Stimulated activated CD4-positive, alpha-beta T cell treated with anti-CD3 and anti-CD28 coated beads, Interleukin-1b, Interleukin-23, amount 100 ng/mL, for 4 hours (primary cell): ENCODE data around the gene PROSER2.
"Not testable (repeated sequence)": the region's sequence is repeated elsewhere in the genome, so short reads cannot be mapped to it uniquely, and the experiment has no call there.

Experiments
- DNase-seq, 2 donors: peaks; one replicate each; pipeline ENCODE4 v3.0.0-alpha.2; 2020; ENCODE audit warnings: low read depth in 2 of 2

Gene PROSER2

DNA sequence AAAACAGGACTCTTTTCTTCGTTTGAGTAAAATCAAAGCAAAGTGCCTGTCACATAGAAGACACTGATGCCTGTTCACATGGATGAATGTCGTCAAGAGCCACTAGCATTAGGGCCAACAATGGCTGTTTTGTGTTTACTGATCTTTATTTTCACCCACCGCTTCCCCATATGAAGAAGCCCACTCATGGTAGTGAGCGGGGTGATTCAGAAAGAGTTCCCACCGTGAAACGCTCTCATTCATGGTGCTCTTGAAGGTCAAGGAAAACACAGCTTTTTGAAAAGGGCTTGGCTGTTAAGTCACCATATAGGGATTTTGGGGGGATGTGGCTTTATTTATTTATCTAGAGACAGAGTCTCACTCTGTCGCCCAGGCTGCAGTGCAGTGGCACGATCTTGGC is 12.5 kb downstream of the PROSER2 start:
- DNase-seq = no peak

DNA sequence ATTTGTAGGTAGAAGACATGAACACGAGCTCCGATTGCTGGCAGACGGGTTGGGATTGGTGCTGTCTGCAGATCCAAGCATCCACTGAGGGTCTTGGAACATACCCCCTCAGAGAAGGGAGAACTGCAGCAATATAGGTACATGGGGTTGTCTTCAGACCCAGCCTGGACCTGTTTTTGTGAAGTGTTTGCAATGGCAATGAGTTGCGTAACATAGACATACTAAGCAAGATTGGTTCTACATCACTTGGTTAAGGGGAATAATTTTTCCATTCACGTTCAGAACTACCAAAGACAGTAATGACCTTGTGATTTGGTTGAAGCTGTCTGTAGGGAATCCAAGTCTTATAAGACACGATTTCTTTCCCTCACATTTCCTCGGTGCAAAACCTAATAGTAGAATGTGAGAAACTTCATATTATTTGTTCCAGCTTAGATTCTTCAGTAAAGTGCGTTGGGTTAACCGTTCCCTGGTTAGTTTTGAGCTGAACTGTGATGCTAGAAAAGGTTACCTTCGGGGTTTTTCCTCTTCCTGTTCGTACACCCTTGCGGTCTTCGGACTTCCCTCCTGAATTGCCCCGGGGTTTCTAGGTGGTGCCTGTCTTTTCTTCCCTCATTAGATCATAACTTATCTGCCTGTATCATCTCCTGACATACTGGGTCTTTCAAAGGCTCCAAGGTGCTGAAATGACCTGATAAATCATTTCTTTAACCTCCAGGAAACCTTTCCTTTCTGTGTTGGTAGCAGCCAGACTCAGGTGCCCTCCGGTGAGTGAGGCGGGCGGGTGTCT is 14.4 kb downstream of the PROSER2 start:
- no peak for DNase-seq

- no peak for DNase-seq
These were observed 15.2 kb downstream of the PROSER2 start for GRCh38 chr10:11838298-11838852.

DNA sequence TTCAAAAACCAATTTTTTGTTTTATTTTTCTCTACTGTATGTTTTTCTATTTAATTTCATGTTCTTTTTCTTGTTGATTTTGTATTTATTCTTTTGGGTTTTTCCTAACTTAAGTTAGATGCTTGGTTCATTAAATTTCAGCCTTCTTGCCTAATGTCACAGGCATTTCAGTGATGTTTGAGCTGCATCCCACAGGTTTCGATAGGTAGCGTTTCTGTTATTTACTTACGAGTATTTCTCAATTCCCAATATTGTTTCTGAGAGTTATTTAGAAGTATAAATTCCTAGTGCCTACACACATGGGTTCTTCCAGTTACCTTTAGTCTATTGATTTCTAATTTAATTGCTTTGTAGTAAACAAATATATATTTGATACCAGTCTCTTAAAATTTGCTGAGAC is 18.2 kb downstream of the PROSER2 start:
- no peak for DNase-seq

GRCh38 chr10:11842411-11842810 is 19.3 kb downstream of the PROSER2 start:
- no peak for DNase-seq

DNA sequence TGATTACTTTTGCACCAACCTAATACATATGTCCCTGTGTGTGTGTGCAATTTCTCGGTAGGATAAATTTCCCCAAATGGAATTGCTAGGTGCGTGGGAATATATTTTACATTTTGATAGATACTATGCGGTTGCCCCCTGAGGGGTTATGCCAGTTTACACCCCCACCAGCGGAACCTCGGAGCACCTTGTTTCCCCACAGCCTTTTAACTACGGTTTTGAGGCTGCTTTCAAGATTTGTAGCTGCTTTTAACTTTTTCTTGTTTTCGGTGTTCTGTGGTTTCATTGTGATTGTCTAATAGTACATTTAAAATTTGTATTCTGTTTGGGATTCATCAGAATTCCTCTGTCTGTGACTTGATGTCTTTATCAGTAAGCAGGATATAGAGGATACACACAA is 22.0 kb downstream of the PROSER2 start:
- DNase-seq = no peak

DNA sequence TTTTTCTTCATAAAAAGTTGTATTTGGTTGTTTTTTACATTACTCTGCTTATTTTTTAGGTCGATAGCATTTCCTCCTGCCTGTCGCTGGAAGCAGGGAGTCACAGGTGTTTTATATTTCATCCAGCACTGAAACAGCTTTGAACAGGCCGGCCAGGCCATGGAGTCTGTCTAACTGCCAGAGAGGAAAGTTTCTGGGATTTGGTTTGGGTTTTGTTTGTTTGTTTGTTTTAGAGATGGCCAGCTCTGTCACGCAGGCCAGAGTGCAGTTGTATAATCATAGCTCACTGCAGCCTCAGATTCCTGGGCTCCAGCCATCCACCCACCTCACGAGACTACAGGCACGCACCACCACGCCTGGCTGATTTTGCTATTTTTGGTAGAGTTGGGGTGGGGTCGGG is 23.4 kb downstream of the PROSER2 start:
- no peak for DNase-seq

DNA sequence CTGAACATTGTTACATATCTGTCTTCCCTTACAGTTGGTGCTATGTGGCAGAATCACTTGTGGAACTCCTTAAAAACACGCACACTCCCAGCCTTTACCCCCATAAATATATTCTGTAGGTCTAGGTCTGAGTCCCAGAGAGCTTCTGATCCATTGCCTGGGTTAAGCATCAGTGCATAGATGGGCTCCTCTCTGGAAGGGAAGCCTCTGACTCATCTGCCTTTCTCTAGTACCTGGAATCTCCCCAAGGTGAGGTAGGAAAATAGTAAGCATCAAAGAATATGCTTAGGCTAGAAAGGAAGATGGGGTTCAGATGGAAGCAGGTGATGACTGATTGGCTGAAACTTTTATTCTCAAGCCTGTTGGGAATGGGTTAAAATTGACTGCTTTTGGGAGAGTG is 26.1 kb downstream of the PROSER2 start:
- DNase-seq = no peak

DNA sequence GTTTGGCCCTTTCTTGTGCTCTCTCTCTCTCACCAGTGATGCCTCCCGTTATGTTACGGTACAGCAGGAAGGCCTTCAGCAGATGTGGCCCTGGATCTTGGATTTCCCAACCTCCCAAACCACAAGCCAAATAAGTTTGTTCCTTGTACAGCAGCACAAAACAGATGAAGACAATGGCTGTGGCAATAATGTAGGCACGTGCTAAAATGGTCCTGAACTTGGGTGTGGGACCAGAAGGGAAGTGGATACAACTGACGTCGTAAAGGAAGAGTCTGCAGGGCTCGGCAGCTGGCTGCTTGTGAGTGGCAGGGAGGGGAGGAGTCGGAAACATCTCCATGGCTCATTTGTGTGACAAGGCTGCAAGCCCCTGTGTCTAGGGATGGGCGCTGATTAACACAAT is 26.8 kb downstream of the PROSER2 start:
- no peak for DNase-seq

- DNase-seq = no peak
These were observed 28.8 kb downstream of the PROSER2 start for GRCh38 chr10:11851910-11852309.

GRCh38 chr10:11852637-11853036 is 29.5 kb downstream of the PROSER2 start:
- not testable (repeated sequence) for DNase-seq

DNA sequence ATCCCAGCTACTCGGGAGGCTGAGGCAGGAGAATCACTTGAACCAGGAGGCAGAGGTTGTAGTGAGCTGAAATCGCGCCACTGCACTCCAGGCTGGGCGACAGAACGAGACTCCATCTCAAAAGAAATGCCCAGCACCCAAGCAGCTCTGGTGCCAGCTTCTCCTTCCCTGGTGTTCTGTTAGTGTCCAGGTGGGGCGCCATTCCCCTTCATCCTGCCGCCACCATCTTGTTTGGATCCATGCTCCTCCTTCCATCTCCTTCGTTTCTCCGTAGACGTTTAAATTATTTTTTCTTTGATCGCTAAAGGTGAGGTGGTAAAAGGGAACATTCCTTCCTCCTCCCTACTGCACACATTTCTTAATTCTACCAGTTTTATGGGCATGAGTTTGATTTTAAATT is 30.3 kb downstream of the PROSER2 start:
- DNase-seq = no peak

DNA sequence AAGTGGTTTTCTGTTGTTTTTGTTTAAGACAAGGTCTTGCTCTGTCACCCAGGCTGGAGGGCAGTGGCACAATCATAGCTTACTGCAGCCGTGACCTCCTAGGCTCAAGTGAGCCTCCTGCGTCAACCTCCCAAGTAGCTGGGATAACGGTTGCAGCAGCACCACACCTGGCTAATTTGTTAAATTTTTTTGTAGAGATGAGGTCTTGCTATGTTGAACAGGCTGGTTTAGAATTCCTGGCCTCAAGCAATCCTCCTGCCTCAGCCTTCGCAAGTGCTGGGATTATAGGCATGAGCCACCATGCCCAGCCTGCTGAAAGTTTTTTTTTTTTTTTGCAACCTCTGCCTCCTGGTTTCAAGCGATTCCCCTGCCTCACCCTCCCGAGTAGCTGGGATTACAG is 31.1 kb downstream of the PROSER2 start:
- DNase-seq = no peak

- no peak for DNase-seq
These were observed 32.9 kb downstream of the PROSER2 start for GRCh38 chr10:11856089-11856488.

- no peak for DNase-seq
These were observed 33.5 kb downstream of the PROSER2 start for GRCh38 chr10:11856678-11857077.

DNA sequence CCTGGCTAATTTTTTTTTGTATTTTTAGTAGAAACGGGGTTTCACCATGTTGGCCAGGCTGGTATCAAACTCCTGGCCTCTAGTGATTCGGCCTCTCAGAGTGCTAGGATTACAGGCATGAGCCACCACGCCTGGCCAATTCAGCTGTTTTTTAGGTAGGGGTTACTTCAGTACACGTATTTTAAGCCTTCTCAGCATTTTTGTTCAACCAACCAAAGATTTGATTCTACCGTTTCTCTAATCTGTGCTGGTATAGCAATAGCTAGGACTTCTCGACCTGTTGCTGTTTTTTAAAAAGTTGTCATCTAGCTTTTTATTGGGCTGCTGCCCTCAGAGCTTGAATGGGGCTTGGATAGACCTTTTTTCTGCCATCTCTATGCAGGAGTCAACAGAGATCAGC is 34.9 kb downstream of the PROSER2 start:
- DNase-seq = no peak

DNA sequence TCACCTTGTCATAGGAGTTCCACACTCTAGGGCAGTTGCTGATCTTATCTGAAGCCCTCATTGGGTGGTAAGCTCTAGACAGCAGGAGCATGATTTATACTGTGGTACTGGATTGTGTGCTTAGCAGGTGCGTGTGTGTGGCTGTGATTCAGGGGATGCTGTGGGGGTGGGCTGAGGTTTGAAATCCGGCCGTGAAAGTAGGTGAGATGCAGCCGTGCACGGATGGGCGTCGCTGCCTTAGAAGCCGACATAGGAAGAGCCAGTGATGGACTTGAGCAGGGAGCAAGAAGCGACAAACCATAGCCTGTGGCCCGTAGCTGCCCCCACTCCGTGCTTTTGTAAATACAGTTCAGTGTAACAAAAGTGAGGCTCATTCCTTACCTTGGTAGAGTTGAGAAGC is 38.2 kb downstream of the PROSER2 start:
- no peak for DNase-seq

DNA sequence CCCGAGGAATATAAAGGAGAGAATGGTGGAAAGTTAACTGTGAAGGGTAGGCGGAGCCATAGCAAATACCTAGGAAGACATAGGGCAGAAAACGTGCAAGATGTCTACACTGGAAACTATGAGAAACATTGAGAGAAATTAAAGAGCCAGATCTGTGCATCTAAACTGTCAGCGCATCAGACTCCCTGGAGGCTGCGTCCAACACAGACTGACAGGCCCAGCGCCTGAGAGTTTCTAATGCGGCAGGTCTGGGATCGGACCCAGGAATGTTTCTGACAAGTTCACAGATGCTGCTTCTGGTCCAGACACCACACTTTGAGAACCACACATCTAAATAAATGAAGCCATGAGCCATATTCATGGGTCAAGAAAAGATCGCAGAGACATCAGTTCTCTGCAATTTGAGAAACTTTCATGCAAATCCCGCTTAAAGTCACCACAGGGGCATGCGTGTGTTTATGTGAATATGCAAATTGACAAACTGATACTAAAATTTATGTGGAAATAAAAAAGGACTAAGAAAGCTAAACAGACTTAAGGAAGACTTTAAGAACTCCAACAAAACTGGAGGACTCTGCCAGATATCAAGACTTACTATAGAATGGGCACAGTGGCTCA is 38.8 kb downstream of the PROSER2 start:
- DNase-seq = no peak

- DNase-seq = peak in 1 of 2 donors; percentile 24
These were observed 40.4 kb downstream of the PROSER2 start for GRCh38 chr10:11863353-11864109.

GRCh38 chr10:11864727-11865126 is 41.6 kb downstream of the PROSER2 start:
- no peak for DNase-seq

- no peak for DNase-seq
These were observed 42.4 kb downstream of the PROSER2 start for GRCh38 chr10:11865561-11865960.

DNA sequence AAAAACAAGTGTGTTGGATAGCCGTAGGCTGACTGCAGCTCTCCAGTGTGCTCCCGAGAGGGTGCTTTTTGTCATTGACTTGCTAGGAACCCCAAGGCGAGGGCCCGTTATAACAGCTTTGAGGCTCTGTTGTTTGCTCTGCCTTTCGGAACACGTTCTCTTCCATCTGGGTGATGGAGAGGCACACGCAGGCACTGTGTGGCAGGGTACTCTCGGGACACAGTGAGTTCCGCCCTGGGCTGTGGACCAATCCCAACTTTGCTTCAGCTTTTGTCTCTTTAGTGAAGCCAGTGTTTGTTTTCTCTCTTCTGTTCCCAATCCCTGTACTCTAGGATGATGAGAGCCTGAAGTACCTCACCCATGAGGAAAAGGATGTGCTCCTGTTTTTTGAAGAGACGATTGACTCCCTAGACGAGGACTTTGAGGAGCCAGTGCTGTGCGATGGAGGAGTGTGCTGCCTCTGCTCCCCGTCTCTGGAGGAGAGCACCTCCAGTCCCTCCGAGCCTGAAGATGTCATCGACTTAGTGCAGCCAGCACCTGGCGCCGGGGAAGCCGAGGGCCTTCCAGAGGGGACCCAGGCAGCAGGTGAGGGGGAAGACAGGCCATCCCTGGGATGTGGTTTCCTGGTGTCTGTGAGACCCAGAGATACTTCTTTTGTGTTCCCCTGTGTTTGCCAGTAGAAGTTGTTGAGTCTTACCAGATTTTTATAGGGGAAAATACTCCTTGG is 43.2 kb downstream of the PROSER2 start:
- DNase-seq = no peak
